AG10803 (cell line): ENCODE data around the gene ASIC3.

Experiments used
- DNase-seq: peaks from one replicate; pipeline ENCODE4 v3.0.0; 2010; ENCODE audit warnings: low read depth
- H3K4me3 ChIP-seq: 2 replicates; pipeline ENCODE4 v1.5.1; 2011; ENCODE audit warnings: mild to moderate bottlenecking, low read length, control low read depth
- CTCF ChIP-seq: conservative IDR thresholded peaks from 2 replicates; pipeline ENCODE4 v1.5.1; 2011; ENCODE audit warnings: mild to moderate bottlenecking, low read length, control low read depth, inconsistent platforms

Gene ASIC3

GRCh38 chr7:151013733-151014497 is 34.4 kb upstream of the ASIC3 start:
- DNase-seq, result peak; percentile 71
- H3K4me3 ChIP-seq, result peak overlapping the region; percentile 54
- peak; percentile 33 for TF ChIP-seq CTCF

GRCh38 chr7:151014950-151015349 is 33.4 kb upstream of the ASIC3 start:
- no peak overlapping the region for H3K4me3 ChIP-seq
- DNase-seq, result no peak
- no peak for TF ChIP-seq CTCF

GRCh38 chr7:151015967-151016366 is 32.4 kb upstream of the ASIC3 start:
- DNase-seq, result no peak
- H3K4me3 ChIP-seq, result no peak overlapping the region
- TF ChIP-seq CTCF, result no peak

GRCh38 chr7:151016505-151016904 is 31.8 kb upstream of the ASIC3 start:
- TF ChIP-seq CTCF, result no peak
- no peak for DNase-seq
- no peak overlapping the region for H3K4me3 ChIP-seq

- DNase-seq, result no peak
- TF ChIP-seq CTCF, result no peak
- H3K4me3 ChIP-seq, result no peak overlapping the region
Measured at GRCh38 chr7:151016942-151017341, 31.4 kb upstream of the ASIC3 start.

GRCh38 chr7:151017370-151017952 is 30.9 kb upstream of the ASIC3 start:
- no peak overlapping the region for H3K4me3 ChIP-seq
- TF ChIP-seq CTCF, result no peak
- DNase-seq, result no peak

GRCh38 chr7:151017953-151018420 is 30.3 kb upstream of the ASIC3 start:
- peak; percentile 23 for DNase-seq
- peak; percentile 71 for TF ChIP-seq CTCF
- peak overlapping the region; percentile 12; the same call in 1 of the 2 replicates for H3K4me3 ChIP-seq
